ENCODE data around the gene PARP6.

The PARP6 gene

DNA sequence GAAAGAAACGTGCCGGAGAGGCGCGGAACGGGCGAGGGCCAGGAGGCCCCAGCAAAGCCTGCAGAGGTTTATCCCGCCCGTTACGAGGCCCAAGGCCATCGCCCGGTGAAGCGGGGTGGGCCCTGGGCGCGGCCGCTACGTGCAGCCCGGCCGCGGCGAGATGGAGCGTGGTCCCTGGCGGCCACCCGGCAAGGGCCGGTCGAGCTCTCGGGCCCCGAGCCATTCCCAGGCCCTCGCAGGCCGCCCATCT, 42.5 kb downstream of the PARP6 start:
- Mint-ChIP-seq H3K4me3 (peak overlapping the region; percentile 94), H3K36me3 (ENCODE audit: low read depth) (peaks cover 51% of the 10 kb centered on the region), H3K27ac (peak overlapping the region; percentile 100), H3K9me3 (no peaks in the 10 kb centered on the region), H3K27me3 (no peaks in the 10 kb centered on the region), H3K4me1 (ENCODE audit: low read depth) (peaks cover 52% of the 10 kb centered on the region)

GRCh38 chr15:72229076-72229946, 43.0 kb downstream of the PARP6 start:
- Mint-ChIP-seq H3K27ac (peak overlapping the region; percentile 100), H3K9me3 (no peaks in the 10 kb centered on the region), H3K27me3 (no peaks in the 10 kb centered on the region), H3K4me1 (ENCODE audit: low read depth) (peaks cover 55% of the 10 kb centered on the region), H3K4me3 (peak overlapping the region; percentile 94), H3K36me3 (ENCODE audit: low read depth) (peaks cover 54% of the 10 kb centered on the region)

GRCh38 chr15:72227720-72228119, 44.6 kb downstream of the PARP6 start:
- no peaks in the 10 kb centered on the region for H3K27me3 Mint-ChIP-seq
- H3K4me1 Mint-ChIP-seq (ENCODE audit: low read depth), result peaks cover 67% of the 10 kb centered on the region
- peak overlapping the region; percentile 94 for H3K4me3 Mint-ChIP-seq
- peaks cover 70% of the 10 kb centered on the region for H3K36me3 Mint-ChIP-seq (ENCODE audit: low read depth)
- no peaks in the 10 kb centered on the region for H3K9me3 Mint-ChIP-seq
- H3K27ac Mint-ChIP-seq, result peak overlapping the region; percentile 100

- H3K9me3 Mint-ChIP-seq, result no peaks in the 10 kb centered on the region
- peaks cover 75% of the 10 kb centered on the region for H3K36me3 Mint-ChIP-seq (ENCODE audit: low read depth)
Observed at GRCh38 chr15:72227192-72227586, 45.2 kb downstream of the PARP6 start.

DNA sequence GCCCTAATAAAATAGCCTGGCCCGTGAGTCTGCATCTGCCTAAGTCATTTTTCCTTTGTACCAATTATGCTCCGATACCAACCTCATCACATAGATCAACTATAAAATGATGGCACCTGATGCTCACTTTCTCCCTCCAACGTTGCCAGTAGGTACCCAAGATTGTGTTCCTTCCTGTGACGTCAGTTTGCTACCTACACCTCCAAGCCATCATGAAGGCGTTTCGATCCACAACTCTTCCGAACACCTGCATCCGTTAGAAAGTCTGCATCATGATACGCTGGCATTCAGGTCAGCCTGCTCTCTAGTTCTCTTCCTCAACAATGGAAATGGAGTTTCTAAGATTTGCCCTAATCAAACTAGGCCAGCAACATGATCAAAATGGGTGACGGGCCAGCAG, 49.1 kb downstream of the PARP6 start:
- peak overlapping the region; percentile 59 for H3K4me3 Mint-ChIP-seq
- peaks cover 94% of the 10 kb centered on the region for H3K36me3 Mint-ChIP-seq (ENCODE audit: low read depth)
- peak overlapping the region; percentile 85 for H3K27ac Mint-ChIP-seq

More at GRCh38 chr15:72227192-72227586, 45.2 kb downstream of the PARP6 start:
- Mint-ChIP-seq H3K4me3 (peak overlapping the region; percentile 94), H3K27me3 (no peaks in the 10 kb centered on the region), H3K27ac (peak overlapping the region; percentile 100), H3K4me1 (ENCODE audit: low read depth) (peaks cover 67% of the 10 kb centered on the region)

GRCh38 chr15:72222393-72222792, 50.0 kb downstream of the PARP6 start:
- H3K27me3 Mint-ChIP-seq, result no peaks in the 10 kb centered on the region
- H3K36me3 Mint-ChIP-seq (ENCODE audit: low read depth), result peaks cover 94% of the 10 kb centered on the region
- peak overlapping the region; percentile 68 for H3K4me3 Mint-ChIP-seq
- peak overlapping the region; percentile 85 for H3K27ac Mint-ChIP-seq
- H3K4me1 Mint-ChIP-seq (ENCODE audit: low read depth), result peaks cover 75% of the 10 kb centered on the region
- no peaks in the 10 kb centered on the region for H3K9me3 Mint-ChIP-seq

More for the DNA sequence above, 49.1 kb downstream of the PARP6 start:
- H3K4me1 Mint-ChIP-seq (ENCODE audit: low read depth), result peaks cover 80% of the 10 kb centered on the region
- no peaks in the 10 kb centered on the region for H3K27me3 Mint-ChIP-seq
- no peaks in the 10 kb centered on the region for H3K9me3 Mint-ChIP-seq

DNA sequence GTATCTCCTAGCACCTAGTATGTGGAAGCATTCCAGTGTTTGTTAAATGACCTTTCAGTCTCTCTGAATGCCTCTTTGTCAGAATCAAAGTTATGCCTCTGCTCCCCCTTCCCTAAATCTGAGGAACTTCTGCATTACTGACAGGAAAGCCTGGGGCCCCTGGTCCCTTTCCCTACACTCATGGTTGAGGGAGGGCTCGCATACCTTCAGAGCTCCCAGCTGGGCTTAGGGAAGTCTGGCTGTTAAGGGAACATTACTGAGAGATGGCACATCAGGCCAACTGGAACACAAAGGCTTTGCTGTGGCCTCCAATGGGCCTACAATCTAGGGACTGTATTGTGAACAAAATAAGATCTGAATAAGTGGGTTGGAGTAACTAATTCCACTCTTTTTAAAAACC, 51.7 kb downstream of the PARP6 start:
- peaks cover 60% of the 10 kb centered on the region for H3K4me1 Mint-ChIP-seq (ENCODE audit: low read depth)
- H3K4me3 Mint-ChIP-seq, result peak overlapping the region; percentile 35
- H3K9me3 Mint-ChIP-seq, result no peaks in the 10 kb centered on the region

DNA sequence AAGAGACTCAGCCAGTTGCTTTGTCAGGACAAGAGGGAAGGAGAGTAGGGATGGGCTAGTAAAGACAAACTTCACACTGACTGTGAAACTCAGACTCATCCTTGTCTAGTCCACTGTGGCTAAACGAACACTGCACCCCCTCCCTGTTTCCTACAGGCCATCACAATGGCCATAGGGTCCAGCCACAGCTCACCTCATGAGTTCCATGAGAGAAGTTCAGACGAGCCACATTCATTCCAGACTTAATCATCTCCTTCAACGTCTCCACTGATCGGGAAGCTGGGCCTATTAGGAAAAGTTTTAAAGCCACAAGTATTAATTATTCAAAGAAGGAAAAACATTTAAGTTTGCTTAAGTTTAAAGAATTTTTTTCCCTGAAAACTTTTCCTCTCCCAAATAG, 55.1 kb downstream of the PARP6 start:
- H3K4me3 Mint-ChIP-seq, result no peak overlapping the region
- H3K4me1 Mint-ChIP-seq (ENCODE audit: low read depth), result peaks cover 30% of the 10 kb centered on the region
- H3K9me3 Mint-ChIP-seq, result no peaks in the 10 kb centered on the region
- H3K27me3 Mint-ChIP-seq, result no peaks in the 10 kb centered on the region
- H3K27ac Mint-ChIP-seq, result peak overlapping the region; percentile 23
- peaks cover 84% of the 10 kb centered on the region for H3K36me3 Mint-ChIP-seq (ENCODE audit: low read depth)

More for the DNA sequence above, 51.7 kb downstream of the PARP6 start:
- no peaks in the 10 kb centered on the region for H3K27me3 Mint-ChIP-seq
- H3K27ac Mint-ChIP-seq, result peak overlapping the region; percentile 77
- peaks cover 87% of the 10 kb centered on the region for H3K36me3 Mint-ChIP-seq (ENCODE audit: low read depth)

- H3K9me3 Mint-ChIP-seq, result no peaks in the 10 kb centered on the region
- H3K27ac Mint-ChIP-seq, result no peak overlapping the region
- no peak overlapping the region for H3K4me3 Mint-ChIP-seq
- H3K4me1 Mint-ChIP-seq (ENCODE audit: low read depth), result peaks cover 19% of the 10 kb centered on the region
- H3K27me3 Mint-ChIP-seq, result no peaks in the 10 kb centered on the region
- H3K36me3 Mint-ChIP-seq (ENCODE audit: low read depth), result peaks cover 84% of the 10 kb centered on the region
Observed at GRCh38 chr15:72216079-72216478, 56.3 kb downstream of the PARP6 start.

DNA sequence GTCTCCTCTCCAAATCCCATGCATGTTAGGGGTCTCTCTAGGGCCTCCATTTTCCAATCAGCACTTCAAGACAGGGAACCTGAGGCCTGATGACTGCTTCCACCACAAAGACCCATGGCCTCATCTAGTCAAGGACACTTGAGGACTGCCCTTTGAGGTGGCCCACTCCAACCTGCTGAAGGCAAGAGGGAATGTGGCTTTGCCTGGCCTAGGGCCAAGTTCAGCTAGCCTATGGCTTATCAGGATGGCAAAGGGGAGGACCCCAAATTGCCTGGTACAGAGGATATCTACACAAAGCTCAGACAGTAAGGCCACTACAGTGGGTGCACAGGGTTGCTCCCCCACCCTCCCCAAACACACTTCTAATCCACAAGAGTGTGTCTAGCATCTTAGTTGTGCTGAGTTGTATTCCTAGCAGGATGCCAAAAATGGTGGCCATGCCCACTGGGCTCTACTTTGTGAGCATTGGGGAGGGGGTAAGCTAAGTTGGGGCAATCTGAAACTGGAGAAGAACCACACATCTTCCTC, 64.7 kb downstream of the PARP6 start:
- peak overlapping the region; percentile 72 for H3K27ac Mint-ChIP-seq

GRCh38 chr15:72206677-72207000, 65.7 kb downstream of the PARP6 start:
- no peaks in the 10 kb centered on the region for H3K9me3 Mint-ChIP-seq

More for the DNA sequence above, 64.7 kb downstream of the PARP6 start:
- Mint-ChIP-seq H3K4me1 (ENCODE audit: low read depth) (peaks cover 26% of the 10 kb centered on the region), H3K4me3 (no peak overlapping the region), H3K36me3 (ENCODE audit: low read depth) (peaks cover 98% of the 10 kb centered on the region), H3K27me3 (no peaks in the 10 kb centered on the region), H3K9me3 (no peaks in the 10 kb centered on the region)

GRCh38 chr15:72205896-72206676, 66.3 kb downstream of the PARP6 start:
- Mint-ChIP-seq H3K4me3 (no peak overlapping the region), H3K27ac (no peak overlapping the region), H3K36me3 (ENCODE audit: low read depth) (peaks cover 97% of the 10 kb centered on the region), H3K27me3 (no peaks in the 10 kb centered on the region), H3K4me1 (ENCODE audit: low read depth) (peaks cover 26% of the 10 kb centered on the region), H3K9me3 (no peaks in the 10 kb centered on the region)

More at GRCh38 chr15:72206677-72207000, 65.7 kb downstream of the PARP6 start:
- Mint-ChIP-seq H3K27me3 (no peaks in the 10 kb centered on the region), H3K4me3 (no peak overlapping the region), H3K27ac (no peak overlapping the region), H3K36me3 (ENCODE audit: low read depth) (peaks cover 97% of the 10 kb centered on the region), H3K4me1 (ENCODE audit: low read depth) (peaks cover 26% of the 10 kb centered on the region)

- Mint-ChIP-seq H3K4me3 (no peak overlapping the region), H3K27ac (no peak overlapping the region), H3K4me1 (ENCODE audit: low read depth) (peaks cover 26% of the 10 kb centered on the region), H3K36me3 (ENCODE audit: low read depth) (peaks cover 97% of the 10 kb centered on the region), H3K27me3 (no peaks in the 10 kb centered on the region), H3K9me3 (no peaks in the 10 kb centered on the region)
Observed at GRCh38 chr15:72205273-72205672, 67.1 kb downstream of the PARP6 start.

- no peaks in the 10 kb centered on the region for H3K9me3 Mint-ChIP-seq
- H3K36me3 Mint-ChIP-seq (ENCODE audit: low read depth), result peaks cover 99% of the 10 kb centered on the region
- peaks cover 18% of the 10 kb centered on the region for H3K4me1 Mint-ChIP-seq (ENCODE audit: low read depth)
- no peak overlapping the region for H3K4me3 Mint-ChIP-seq
- H3K27me3 Mint-ChIP-seq, result no peaks in the 10 kb centered on the region
- no peak overlapping the region for H3K27ac Mint-ChIP-seq
Observed at GRCh38 chr15:72203507-72203837, 68.9 kb downstream of the PARP6 start.

DNA sequence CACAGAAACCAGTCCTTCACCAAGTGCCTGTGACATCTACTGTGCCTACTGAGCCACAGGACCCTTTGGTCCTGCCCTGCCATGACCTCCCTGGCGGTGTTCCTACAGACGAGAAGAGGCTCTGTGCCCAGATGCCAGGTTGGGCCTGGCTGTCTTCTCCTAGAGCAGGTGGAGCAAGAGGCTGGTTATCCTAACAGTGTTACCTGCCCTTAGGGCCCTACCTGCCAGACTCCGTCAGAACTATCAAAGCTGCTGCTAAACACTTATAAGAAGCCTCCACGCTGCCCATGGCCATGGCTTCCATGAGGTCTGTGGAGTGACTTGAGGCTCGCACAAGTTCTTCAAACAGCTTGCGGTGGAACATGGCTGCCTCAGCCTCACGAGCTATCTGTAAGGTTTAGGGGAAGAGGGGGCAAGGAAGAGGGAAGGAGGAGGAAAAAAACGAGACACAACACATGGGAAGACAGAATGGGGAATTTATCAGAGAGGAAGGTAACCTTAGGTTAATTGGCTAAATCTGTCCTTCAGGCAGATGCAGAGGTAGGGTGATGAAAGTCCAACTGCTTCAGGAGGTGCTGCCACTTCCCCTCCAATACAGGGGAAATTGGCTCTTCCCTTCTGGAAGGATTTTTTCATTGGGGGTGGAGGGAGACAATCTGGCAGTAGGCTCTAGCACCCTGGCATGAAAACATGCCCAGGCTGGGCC, 69.4 kb downstream of the PARP6 start:
- Mint-ChIP-seq H3K36me3 (ENCODE audit: low read depth) (peaks cover 99% of the 10 kb centered on the region), H3K27ac (peak overlapping the region; percentile 85), H3K4me1 (ENCODE audit: low read depth) (peaks cover 20% of the 10 kb centered on the region), H3K9me3 (no peaks in the 10 kb centered on the region), H3K27me3 (peaks cover 2% of the 10 kb centered on the region), H3K4me3 (peak overlapping the region; percentile 36)
